Lung (tissue), 12 donors: ENCODE results near the gene ALDOB. TPM values are rescaled to one million over a fixed set of nuclear protein-coding genes. Genes with fewer than 3 reads are reported as not detected.

Experiments
- ATAC-seq: fragments of 200-7000 bp; cut with Tn5 transposase; one replicate; pipeline ENCODE4 v1.9.1; 2020; ENCODE audit warnings: moderate number of reproducible peaks; ENCODE audit not compliant: insufficient read depth, low FRiP score
- DNase-seq, 3 donors: peaks; one replicate each; pipeline ENCODE4 v3.0.0-alpha.2; 2013 to 2017
- H3K27ac ChIP-seq, 2 donors: one replicate each; pipeline ENCODE4 v1.5.1; 2013; ENCODE audit warnings: mild to moderate bottlenecking in 2 of 2, moderate library complexity in 2 of 2, control low read depth in 1 of 2, inconsistent platforms in 1 of 2, low read depth in 1 of 2, low read length in 1 of 2
- H3K27me3 ChIP-seq, 3 donors: one replicate each; pipeline ENCODE4 v1.5.1; 2013; ENCODE audit warnings: low read length in 2 of 3; ENCODE audit not compliant: control insufficient read depth in 3 of 3, insufficient read depth in 3 of 3
- H3K36me3 ChIP-seq, 4 donors: one replicate each; pipeline ENCODE4 v1.5.1; 2013; ENCODE audit warnings: low read length in 4 of 4, mild to moderate bottlenecking in 1 of 4, moderate library complexity in 1 of 4; ENCODE audit not compliant: control insufficient read depth in 4 of 4, insufficient read depth in 4 of 4
- H3K4me1 ChIP-seq, 5 donors: one replicate each; pipeline ENCODE4 v1.5.1; 2013; ENCODE audit warnings: low read length in 5 of 5, mild to moderate bottlenecking in 2 of 5, moderate library complexity in 1 of 5; ENCODE audit not compliant: control insufficient read depth in 5 of 5, insufficient read depth in 5 of 5
- H3K4me3 ChIP-seq: one replicate; pipeline ENCODE4 v1.5.1; 2013; ENCODE audit warnings: mild to moderate bottlenecking, control low read depth, moderate library complexity
- H3K9ac ChIP-seq, 2 donors: one replicate each; pipeline ENCODE4 v1.5.1; 2013; ENCODE audit warnings: low read length in 2 of 2, control low read depth in 1 of 2; ENCODE audit not compliant: insufficient read depth in 1 of 2
- H3K9me3 ChIP-seq, 4 donors: one replicate each; pipeline ENCODE4 v1.5.1; 2013; ENCODE audit warnings: low read length in 3 of 4, mild to moderate bottlenecking in 1 of 4, moderate library complexity in 1 of 4; ENCODE audit not compliant: control insufficient read depth in 4 of 4, insufficient read depth in 3 of 4
- CTCF ChIP-seq: IDR thresholded peaks from 2 replicates; pipeline ENCODE4 v1.5.1; 2012; ENCODE audit warnings: mild to moderate bottlenecking; ENCODE audit errors: control extremely low read depth, extremely low read depth
- WGBS, 2 donors: extraction: QIAGEN DNeasy Blood & Tissue Kit; methylation state at CpG; one replicate each; pipeline ENCODE4 v1.1.7; 2013; 5-methylcytosine and 5-hydroxymethylcytosine counted together
- polyA plus RNA-seq, 2 donors: library from polyadenylated mRNA; stranded (reverse); fragments of 200-250 nt; gene quantifications; one replicate each; pipeline ENCODE4 v1.2.1, GENCODE V29; 2013
- total RNA-seq, 2 donors: library from RNA; depleted of rRNA in 1 of 2; stranded (reverse); fragments of >200 nt in 1 of 2; gene quantifications; one replicate each; pipeline ENCODE4 v1.2.1, GENCODE V29; 2014 to 2021
- donor health status: control.
- donor health status: control.
- donor health status: Bipolar disorder and iron deficiency.
- donor health status: healthy.
- donor health status: DM: yes; HTN: yes; CAD: no.

Gene ALDOB
- total and polyA plus RNA-seq, 4 donors: 0.06 to 1.1 (median 0.09) TPM; not detected in 1

- peaks cover 1 to 10% (median 6%) of the 10 kb centered on the region in 4 donors for H3K36me3 ChIP-seq
- TF ChIP-seq CTCF: no peak
- WGBS, 2 donors: 91% methylated on average over 1 of the region's 1 CpG
- H3K4me3 ChIP-seq: no peak overlapping the region
- ATAC-seq (no peak), DNase-seq (no peak)
- no peak overlapping the region for H3K9ac ChIP-seq
- H3K4me1 ChIP-seq: no peaks in the 10 kb centered on the region
- no peaks in the 10 kb centered on the region for H3K27me3 ChIP-seq
- H3K9me3 ChIP-seq: peaks cover 0 to 2% (median 0%) of the 10 kb centered on the region in 4 donors
- no peak overlapping the region for H3K27ac ChIP-seq
Measured at GRCh38 chr9:101472891-101473290, 37.3 kb upstream of the ALDOB start.

GRCh38 chr9:101470929-101471328 is 35.4 kb upstream of the ALDOB start:
- Histone ChIP-seq H3K36me3 (peaks cover 0 to 10% (median under 1%) of the 10 kb centered on the region in 4 donors), H3K9me3 (no peaks in the 10 kb centered on the region), H3K4me1 (no peaks in the 10 kb centered on the region), H3K4me3 (no peak overlapping the region), H3K27me3 (no peaks in the 10 kb centered on the region), H3K27ac (no peak overlapping the region), H3K9ac (no peak overlapping the region)
- WGBS, 2 donors: 80 to 85% methylated on average over 3 of the region's 3 CpGs
- no peak for DNase-seq
- ATAC-seq: no peak
- no peak for TF ChIP-seq CTCF

- Histone ChIP-seq H3K36me3 (peaks cover 0 to 10% (median 0%) of the 10 kb centered on the region in 4 donors), H3K9me3 (no peaks in the 10 kb centered on the region), H3K4me1 (no peaks in the 10 kb centered on the region), H3K4me3 (no peak overlapping the region), H3K27me3 (no peaks in the 10 kb centered on the region), H3K27ac (no peak overlapping the region), H3K9ac (no peak overlapping the region)
- ATAC-seq (no peak), DNase-seq (no peak)
- 46 to 53% methylated on average over 3 of the region's 3 CpGs for WGBS, 2 donors
- no peak for TF ChIP-seq CTCF
Measured at GRCh38 chr9:101470021-101470420, 34.4 kb upstream of the ALDOB start.

GRCh38 chr9:101469026-101469425 is 33.5 kb upstream of the ALDOB start:
- Histone ChIP-seq H3K9ac (no peak overlapping the region), H3K36me3 (peaks cover 0 to 2% (median 0%) of the 10 kb centered on the region in 4 donors), H3K9me3 (no peaks in the 10 kb centered on the region), H3K27me3 (no peaks in the 10 kb centered on the region), H3K4me1 (no peaks in the 10 kb centered on the region), H3K4me3 (no peak overlapping the region), H3K27ac (no peak overlapping the region)
- DNase-seq (no peak), ATAC-seq (no peak)
- WGBS, 2 donors: 81 to 88% methylated on average over 2 of the region's 2 CpGs
- no peak for TF ChIP-seq CTCF
